Activated T-cell treated with anti-CD3 and anti-CD28 coated beads for 4 hours (primary cell): ENCODE measurements around the gene AKIP1.
"Not testable (repeated sequence)": the region's sequence is repeated elsewhere in the genome, so short reads cannot be mapped to it uniquely, and the experiment has no call there.

ENCODE experiments used
- DNase-seq: peaks from one replicate; pipeline ENCODE4 v3.0.0-alpha.2; 2020

The AKIP1 gene

GRCh38 chr11:8917157-8917825 is 6.3 kb downstream of the AKIP1 start:
- no peak for DNase-seq

- no peak for DNase-seq
Observed at GRCh38 chr11:8922691-8923090, 11.7 kb downstream of the AKIP1 start.

- no peak for DNase-seq
Observed at GRCh38 chr11:8925711-8926110, 14.7 kb downstream of the AKIP1 start.

DNA sequence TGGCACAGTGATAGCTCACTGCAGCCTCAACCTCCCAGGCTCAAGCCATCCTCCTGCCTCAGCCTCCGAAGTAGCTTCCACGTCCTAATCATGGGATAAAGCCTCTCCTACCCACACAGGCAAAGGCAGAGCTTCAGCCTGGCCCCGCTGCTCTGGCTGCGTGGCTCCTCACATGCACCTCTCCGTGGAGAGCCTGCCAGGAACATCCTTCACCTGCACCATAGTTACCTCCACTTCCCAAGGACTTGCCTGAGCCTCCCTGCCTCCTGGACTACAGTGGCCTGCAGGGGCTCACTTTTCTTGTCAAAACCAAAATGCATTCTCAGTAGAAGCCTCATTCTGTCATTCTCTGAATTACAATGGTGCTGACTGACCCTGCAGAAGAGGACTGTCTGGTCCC is 15.2 kb downstream of the AKIP1 start:
- no peak for DNase-seq

- no peak for DNase-seq
Observed at GRCh38 chr11:8927233-8927632, 16.2 kb downstream of the AKIP1 start.

GRCh38 chr11:8928205-8928604 is 17.2 kb downstream of the AKIP1 start:
- DNase-seq: no peak

DNA sequence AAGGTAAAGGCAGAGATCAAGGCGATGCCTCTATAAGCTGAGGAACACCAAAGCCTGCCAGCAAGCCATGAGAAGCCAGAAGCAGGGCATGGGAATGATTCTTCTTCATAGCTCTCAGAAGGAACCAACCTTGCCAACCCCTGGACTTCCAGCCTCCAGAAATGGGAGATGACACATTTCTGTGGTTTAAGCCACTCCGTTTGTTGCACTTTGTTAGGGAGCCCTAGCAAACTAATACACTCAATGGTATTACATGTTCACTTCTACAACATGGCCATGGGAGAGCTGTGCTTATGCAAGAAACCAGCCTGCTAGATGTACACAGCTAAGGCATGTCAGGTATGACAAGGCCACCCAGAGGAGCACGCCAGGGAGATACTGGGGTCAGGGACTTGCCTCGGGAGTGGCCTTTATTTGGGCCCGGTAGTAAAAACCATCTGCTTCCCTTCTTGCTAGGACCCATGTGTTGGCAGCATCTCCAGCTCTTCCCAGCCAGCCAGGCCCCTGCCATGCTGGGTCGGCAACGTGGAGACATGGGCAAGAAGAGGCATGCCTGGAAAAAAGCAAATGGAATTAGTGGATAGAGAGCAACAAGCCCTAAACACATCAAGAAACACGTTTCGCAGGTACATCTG is 18.1 kb downstream of the AKIP1 start:
- DNase-seq: no peak

DNA sequence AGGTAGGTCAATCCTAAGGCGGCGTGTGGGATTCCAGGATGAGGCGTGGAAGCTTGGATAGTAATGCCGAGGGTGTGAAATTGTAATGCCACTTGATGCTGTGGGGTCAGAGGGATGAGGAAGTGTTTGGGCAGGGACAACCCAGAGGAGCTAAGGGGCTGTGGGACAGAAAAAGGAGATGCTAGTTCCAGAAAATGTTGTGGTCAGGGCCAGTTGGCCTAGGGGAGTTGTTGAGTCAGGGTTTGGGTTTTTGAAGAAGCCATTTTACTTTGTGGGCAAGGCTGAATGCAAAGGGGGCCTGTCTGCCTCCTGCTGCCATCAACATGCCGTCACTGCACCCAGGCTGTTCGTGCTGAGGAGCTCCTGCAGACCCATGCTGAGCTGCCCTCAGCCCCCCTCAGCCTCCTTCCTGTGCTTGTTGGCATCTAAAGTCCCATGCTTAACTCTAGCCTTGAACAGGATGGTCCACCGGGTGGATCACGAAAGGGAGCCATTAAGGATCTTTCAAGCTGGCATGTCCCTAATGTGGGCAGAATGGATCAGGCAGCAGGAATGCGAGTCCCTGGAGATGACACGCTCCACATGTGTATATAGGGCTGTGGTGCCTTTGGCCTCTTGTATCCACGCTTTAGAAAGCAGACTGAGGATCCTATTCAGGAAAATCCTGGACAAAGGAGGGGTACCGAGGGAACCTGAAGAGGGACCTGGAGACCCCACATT is 19.6 kb downstream of the AKIP1 start:
- DNase-seq: no peak

GRCh38 chr11:8932564-8933180 is 21.7 kb downstream of the AKIP1 start, which contains the start of gene C11orf16:
TSS of gene C11orf16 (minus strand) at chr11:8932947. CDS start at chr11:8932308, 639 bp downstream.
- DNase-seq: no peak

DNA sequence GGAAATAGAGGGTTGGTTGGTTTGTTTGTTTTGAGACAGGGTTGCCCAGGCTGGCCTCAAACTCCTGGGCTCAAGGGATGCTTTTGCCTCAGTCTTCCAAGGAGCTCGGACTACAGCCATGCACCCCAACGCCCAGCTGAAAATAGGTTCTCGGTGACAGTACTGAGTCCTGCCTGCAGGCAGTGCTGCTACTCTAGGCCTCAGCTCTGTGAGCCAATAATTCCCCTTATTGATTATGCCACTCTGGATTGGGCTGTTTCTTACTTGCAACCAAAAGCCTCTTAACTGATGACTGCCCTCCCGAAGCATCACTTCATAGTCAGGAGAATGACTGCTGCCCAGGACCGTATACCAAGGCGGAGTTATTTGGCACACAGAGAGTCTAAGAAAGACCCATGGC is 22.9 kb downstream of the AKIP1 start:
- no peak for DNase-seq

- no peak for DNase-seq
Observed at GRCh38 chr11:8934742-8935488, 23.9 kb downstream of the AKIP1 start.

- DNase-seq: not testable (repeated sequence)
Observed at GRCh38 chr11:8935789-8936188, 24.8 kb downstream of the AKIP1 start.

GRCh38 chr11:8937159-8937558 is 26.2 kb downstream of the AKIP1 start:
- DNase-seq: no peak

DNA sequence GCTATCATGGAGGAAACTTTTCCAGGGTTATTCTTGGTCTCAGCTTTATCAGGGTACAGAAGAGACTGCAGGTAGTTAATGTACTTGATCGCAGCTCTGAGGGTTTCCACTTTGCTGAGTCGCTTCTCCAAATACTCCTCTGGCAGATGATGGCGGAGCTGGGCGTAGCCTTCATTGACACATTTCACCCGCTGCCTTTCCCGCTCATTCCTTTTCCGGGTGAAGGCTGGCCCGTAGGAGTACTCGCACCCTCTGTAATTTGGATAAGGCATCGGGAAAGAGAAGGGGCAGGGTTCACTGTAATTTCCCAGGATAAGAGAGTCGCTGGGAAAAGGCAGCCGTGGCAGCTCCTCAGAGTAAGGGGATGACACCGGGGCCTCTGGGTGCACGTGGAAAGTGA is 26.7 kb downstream of the AKIP1 start:
- DNase-seq: no peak

- DNase-seq: no peak
Observed at GRCh38 chr11:8941341-8942103, 30.5 kb downstream of the AKIP1 start.

DNA sequence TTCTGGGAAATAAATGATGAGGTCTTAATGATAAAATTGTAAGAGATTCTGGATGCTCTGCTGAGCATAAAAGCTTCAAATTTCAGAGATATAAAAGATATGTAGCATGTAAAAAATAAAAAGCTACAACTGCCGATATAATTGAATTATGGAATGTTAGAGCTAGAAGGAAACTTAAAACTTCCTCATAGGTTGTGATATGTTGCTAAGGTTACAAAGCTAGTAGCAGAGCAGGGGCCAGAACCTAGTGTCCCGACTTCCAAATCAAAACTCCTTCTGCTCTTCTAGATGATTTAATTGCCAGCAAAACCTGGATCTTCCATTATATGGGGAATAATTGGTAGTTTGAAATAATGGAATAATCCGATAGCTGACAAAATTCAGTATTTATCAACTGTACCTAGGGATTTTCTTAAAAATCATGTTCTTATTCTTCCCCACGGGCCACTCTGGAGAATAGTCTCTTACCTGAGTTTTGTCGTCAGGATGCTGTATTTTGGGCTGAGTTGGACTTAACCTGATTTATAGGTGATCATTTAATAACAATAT is 31.6 kb downstream of the AKIP1 start, which contains the start of gene ASCL3:
Gene ASCL3, minus strand, starts transcription at position 499 of the 549 bp plus-strand sequence. CDS start 4,855 bp downstream, outside the sequence.
- DNase-seq: no peak

DNA sequence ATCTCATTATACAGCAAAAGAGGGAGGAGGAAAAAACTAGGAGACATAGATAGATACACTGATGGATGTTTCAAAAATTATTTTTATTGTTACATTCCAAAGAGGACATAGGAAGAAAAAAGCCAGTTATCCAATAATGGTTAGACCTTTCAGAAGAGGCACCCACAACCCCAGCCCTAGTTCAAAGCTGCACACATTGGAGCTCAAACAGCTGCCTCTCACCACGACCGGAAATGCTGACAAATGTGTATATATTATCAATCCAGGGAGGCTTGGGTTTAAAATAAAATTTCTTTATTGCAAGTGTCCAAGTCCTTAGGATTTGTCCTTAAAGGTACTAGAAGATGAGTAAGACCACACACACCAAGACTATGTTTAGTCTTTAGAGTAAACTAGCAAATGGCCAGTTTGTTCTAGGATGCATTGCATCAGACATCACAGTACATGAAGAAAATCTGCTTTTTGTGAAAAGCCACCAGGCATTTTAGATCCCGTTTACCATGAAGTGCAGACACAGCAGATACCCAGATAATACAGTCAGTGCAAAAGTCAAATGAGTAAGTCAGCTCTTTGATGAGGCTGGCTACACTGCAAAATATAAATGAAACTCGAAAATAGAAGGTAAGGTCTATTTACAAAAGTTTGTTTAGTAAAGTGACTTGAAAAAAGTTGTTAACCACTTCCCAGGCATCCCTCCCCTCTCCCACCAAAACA is 36.4 kb downstream of the AKIP1 start:
- no peak for DNase-seq

- no peak for DNase-seq
Observed at GRCh38 chr11:8948886-8949285, 37.9 kb downstream of the AKIP1 start.

DNA sequence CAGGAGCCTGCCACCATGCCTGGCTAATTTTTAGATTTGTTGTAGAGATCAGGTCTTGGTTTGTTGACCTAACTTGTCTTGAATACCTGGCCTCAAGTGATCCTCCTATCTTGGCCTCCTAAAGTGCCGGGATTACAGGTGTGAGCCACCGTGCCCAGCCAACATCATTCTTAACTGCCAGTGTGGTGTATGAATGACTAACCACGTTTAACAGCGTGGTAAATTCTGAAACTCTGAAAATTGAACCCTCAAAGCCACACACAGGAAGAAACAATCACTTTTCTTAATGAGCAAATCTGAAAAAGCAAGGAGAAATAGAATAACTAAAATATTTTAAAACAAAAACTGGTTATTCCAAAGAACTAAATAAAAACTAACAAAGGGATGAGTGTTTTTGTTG is 45.9 kb downstream of the AKIP1 start:
- DNase-seq: no peak

DNA sequence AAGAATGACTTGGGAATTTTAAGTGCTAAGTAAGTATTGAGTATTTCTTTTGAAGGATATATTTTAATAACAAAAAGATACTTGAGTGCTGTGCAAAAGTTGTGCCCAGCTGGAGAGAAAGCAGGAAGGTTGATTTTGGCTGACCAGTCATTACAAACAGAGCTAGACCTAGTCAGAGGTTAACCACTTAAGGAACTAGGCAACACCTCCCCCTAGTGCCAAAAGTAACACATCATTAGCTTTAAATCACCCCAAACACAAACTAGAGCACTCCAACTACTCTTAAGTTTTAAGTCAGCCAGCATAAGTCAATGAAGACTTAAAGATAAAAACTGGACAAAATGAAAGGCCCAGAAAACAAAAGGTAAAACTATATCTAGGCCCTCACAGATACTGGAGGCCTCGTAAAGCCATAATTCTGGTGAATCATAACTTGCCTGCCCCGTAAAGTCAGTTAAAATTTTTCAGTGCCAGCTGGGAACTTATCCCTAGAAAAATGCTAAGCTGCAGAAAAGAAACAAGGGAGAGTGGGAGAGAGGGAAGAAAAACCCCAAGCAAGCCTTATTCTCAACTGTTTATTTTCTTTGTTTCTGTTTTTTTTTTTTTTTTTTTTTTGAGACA is 48.7 kb downstream of the AKIP1 start:
- DNase-seq: peak; percentile 5
